Esophagus muscularis mucosa (tissue), 4 donors: Measurements from ENCODE around the gene TIMP2. TPM values are rescaled to one million over a fixed set of nuclear protein-coding genes. Genes with fewer than 3 reads are reported as not detected.

ENCODE experiments used
- DNase-seq: peaks from one replicate; pipeline ENCODE4 v3.0.0-alpha.2; 2017; ENCODE audit errors: extremely low spot score
- H3K27ac ChIP-seq, 4 donors: fragments of 200-600 bp; sonication (generic); replicated peaks in 1 of 4; 1 replicate in 3 of 4; 2 replicates in 1 of 4; pipeline ENCODE4 v1.5.1; 2016 to 2019; ENCODE audit warnings: mild to moderate bottlenecking in 1 of 4
- H3K27me3 ChIP-seq, 4 donors: fragments of 200-600 bp; sonication (generic); one replicate each; pipeline versions ENCODE4 v1.5.1 to v1.6.0; 2016 to 2019
- H3K36me3 ChIP-seq, 4 donors: fragments of 200-600 bp; sonication (generic); one replicate each; pipeline ENCODE4 v1.5.1; 2016 to 2019
- H3K4me1 ChIP-seq, 4 donors: fragments of 200-600 bp; sonication (generic); one replicate each; pipeline ENCODE4 v1.5.1; 2016 to 2019
- H3K4me3 ChIP-seq, 4 donors: fragments of 200-600 bp; sonication (generic); 1 replicate in 2 of 4; 2 replicates in 2 of 4; pipeline ENCODE4 v1.5.1; 2016 to 2019; ENCODE audit warnings: mild to moderate bottlenecking in 4 of 4, moderate library complexity in 1 of 4
- H3K9me3 ChIP-seq, 4 donors: fragments of 200-600 bp; sonication (generic); 1 replicate in 3 of 4; 2 replicates in 1 of 4; pipeline ENCODE4 v1.5.1; 2016 to 2019
- CTCF ChIP-seq, 3 experiments: fragments of 200-600 bp in 2 of 3; fragments of 450-650 bp in 1 of 3; sonication (generic) in 2 of 3; IDR thresholded peaks; one replicate each; pipeline ENCODE4 v1.5.1; 2017 to 2019; ENCODE audit warnings: antibody characterized with exemption in 3 of 3, mild to moderate bottlenecking in 2 of 3, moderate library complexity in 1 of 3
- EP300 ChIP-seq: sonication (generic); formaldehyde crosslinking; IDR thresholded peaks from one replicate; pipeline ENCODE4 v1.6.1; 2017; ENCODE audit warnings: antibody characterized with exemption
- POLR2A ChIP-seq: fragments of 450-650 bp; IDR thresholded peaks from one replicate; pipeline ENCODE4 v1.6.1; 2017; ENCODE audit warnings: antibody characterized with exemption, moderate library complexity, mild to moderate bottlenecking, low read depth
- POLR2AphosphoS5 ChIP-seq, 2 donors: sonication (generic); formaldehyde crosslinking; IDR thresholded peaks; one replicate each; pipeline ENCODE4 v1.6.1; 2017; ENCODE audit warnings: antibody characterized with exemption in 2 of 2
- WGBS: methylation state at CpG from one replicate; pipeline ENCODE4 v1.1.5; 2018; 5-methylcytosine and 5-hydroxymethylcytosine counted together
- intact Hi-C: fragments of 100-400 bp; cut with DNase I; formaldehyde crosslinking; loops from one replicate; pipeline ENCODE4 v1.15.1; 2023
- total RNA-seq, 4 donors: library from RNA; depleted of rRNA; stranded (reverse); fragments of >200 nt; gene quantifications; one replicate each; pipeline versions ENCODE4 v1.1.0 to v1.2.1, GENCODE V29; 2016

TIMP2 gene
- total RNA-seq, 4 donors from 2014 or later, result 177 to 315 (median 229) TPM

- WGBS, result 87% methylated on average over 7 of the region's 7 CpGs
- intact Hi-C loops, result no loop called here
- H3K4me3 ChIP-seq, result no peak overlapping the region
- peaks cover 0 to 7% (median 4%) of the 10 kb centered on the region in 4 donors for H3K4me1 ChIP-seq
- H3K27ac ChIP-seq, result no peak overlapping the region
- no peaks in the 10 kb centered on the region for H3K9me3 ChIP-seq
- no peak for TF ChIP-seq EP300
- TF ChIP-seq POLR2A, result no peak
- no peak for TF ChIP-seq CTCF (IDR thresholded peaks at IDR 0.05)
- no peak for TF ChIP-seq POLR2AphosphoS5 (IDR thresholded peaks at IDR 0.05)
- no peak for DNase-seq
- H3K36me3 ChIP-seq, result peaks cover 77 to 100% (median 98%) of the 10 kb centered on the region in 4 donors
- no peaks in the 10 kb centered on the region for H3K27me3 ChIP-seq
Measured at GRCh38 chr17:78824240-78824639, 100.9 kb downstream of the TIMP2 start.

DNA sequence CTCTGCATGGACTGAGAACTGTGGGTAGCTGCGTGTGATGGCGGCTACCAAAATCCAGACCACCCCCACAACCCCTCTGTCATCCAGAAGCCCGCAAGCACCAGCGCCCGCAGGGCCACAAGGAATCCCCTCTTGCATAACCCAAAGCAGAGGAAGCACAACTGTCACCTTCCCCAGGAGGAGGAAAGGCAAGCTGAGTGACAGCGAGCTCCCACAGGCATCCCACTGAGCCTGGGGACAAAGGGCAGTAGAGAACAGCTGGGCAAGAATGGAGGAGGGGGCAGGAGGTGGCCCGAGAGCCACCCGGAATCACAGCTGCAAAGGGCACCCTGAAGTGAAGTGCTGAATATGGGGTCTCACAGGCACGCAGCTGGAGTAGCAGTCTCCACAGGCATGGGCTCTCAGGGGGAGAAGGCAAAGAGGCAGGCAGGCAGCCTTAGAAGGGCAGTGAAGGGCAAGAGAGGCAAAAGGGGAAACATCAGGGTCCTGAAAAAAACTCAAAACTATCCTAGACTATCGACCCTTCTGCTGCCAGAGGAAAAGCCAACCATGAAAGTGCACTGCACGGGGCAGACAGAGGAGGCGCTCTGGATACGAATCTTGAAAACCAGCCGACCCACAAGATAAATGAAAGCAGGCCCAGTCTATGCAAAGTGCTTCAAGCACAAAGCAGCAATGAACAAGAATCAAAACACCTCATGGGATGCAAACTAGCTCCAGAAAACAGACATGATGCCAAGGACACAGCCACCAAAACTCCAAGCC lies 101.7 kb downstream of the TIMP2 start:
- Histone ChIP-seq H3K27me3 (no peaks in the 10 kb centered on the region), H3K36me3 (peaks cover 76 to 100% (median 98%) of the 10 kb centered on the region in 4 donors), H3K4me1 (peaks cover 0 to 9% (median 6%) of the 10 kb centered on the region in 4 donors), H3K9me3 (no peaks in the 10 kb centered on the region), H3K4me3 (no peak overlapping the region), H3K27ac (no peak overlapping the region)
- no peak for DNase-seq
- WGBS, result 84% methylated on average over 12 of the region's 14 CpGs
- no peak for TF ChIP-seq POLR2AphosphoS5 (IDR thresholded peaks at IDR 0.05)
- TF ChIP-seq POLR2A, result no peak
- TF ChIP-seq CTCF (IDR thresholded peaks at IDR 0.05), result no peak
- no peak for TF ChIP-seq EP300
- intact Hi-C loops, result no loop called here

DNA sequence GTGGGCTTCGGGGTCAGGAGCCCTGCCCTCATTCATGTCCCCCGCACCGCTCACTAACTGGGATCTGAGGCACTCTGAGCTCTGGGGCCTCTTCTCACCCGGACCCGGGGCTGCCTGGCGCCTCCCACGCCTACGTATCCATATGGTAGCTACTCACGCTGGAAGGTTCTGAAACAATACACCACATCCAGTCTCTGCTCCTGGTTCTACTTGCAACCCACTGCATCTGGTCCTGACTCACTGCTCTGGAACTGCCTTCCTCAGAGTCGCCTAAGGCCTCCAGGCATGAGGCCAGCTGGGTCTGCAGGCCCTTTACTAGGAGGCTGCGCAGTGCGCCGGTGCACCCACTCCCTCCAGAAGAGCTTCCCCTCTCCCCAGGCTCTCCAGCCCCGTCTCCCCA lies 102.6 kb downstream of the TIMP2 start:
- intact Hi-C loops, result no loop called here
- Histone ChIP-seq H3K36me3 (peaks cover 78 to 100% (median 98%) of the 10 kb centered on the region in 4 donors), H3K27ac (no peak overlapping the region)

GRCh38 chr17:78821961-78822360 lies 103.2 kb downstream of the TIMP2 start:
- no peak overlapping the region for H3K4me3 ChIP-seq
- peaks cover 0 to 15% (median 6%) of the 10 kb centered on the region in 4 donors for H3K4me1 ChIP-seq
- H3K27me3 ChIP-seq, result no peaks in the 10 kb centered on the region
- WGBS, result 94% methylated on average over 8 of the region's 8 CpGs
- intact Hi-C loops, result no loop called here
- peaks cover 78 to 100% (median 98%) of the 10 kb centered on the region in 4 donors for H3K36me3 ChIP-seq
- no peak overlapping the region for H3K27ac ChIP-seq
- H3K9me3 ChIP-seq, result no peaks in the 10 kb centered on the region
- TF ChIP-seq POLR2AphosphoS5 (IDR thresholded peaks at IDR 0.05) (no peak), POLR2A (no peak), EP300 (no peak), CTCF (IDR thresholded peaks at IDR 0.05) (no peak)
- no peak for DNase-seq

More for the DNA sequence above, 102.6 kb downstream of the TIMP2 start:
- no peaks in the 10 kb centered on the region for H3K27me3 ChIP-seq
- DNase-seq, result no peak
- peaks cover 0 to 15% (median 6%) of the 10 kb centered on the region in 4 donors for H3K4me1 ChIP-seq
- WGBS, result 96% methylated on average over 14 of the region's 14 CpGs
- no peak overlapping the region for H3K4me3 ChIP-seq
- TF ChIP-seq EP300 (no peak), CTCF (IDR thresholded peaks at IDR 0.05) (no peak), POLR2AphosphoS5 (IDR thresholded peaks at IDR 0.05) (no peak), POLR2A (no peak)
- H3K9me3 ChIP-seq, result no peaks in the 10 kb centered on the region
